Measurements from ENCODE around the gene SESN1. TPM values are rescaled to one million over a fixed set of nuclear protein-coding genes. Genes with fewer than 3 reads are reported as not detected.

The SESN1 gene
- total RNA-seq, 4 donors from 2014 or later: 50.8 to 80.5 (median 78.0) TPM

DNA sequence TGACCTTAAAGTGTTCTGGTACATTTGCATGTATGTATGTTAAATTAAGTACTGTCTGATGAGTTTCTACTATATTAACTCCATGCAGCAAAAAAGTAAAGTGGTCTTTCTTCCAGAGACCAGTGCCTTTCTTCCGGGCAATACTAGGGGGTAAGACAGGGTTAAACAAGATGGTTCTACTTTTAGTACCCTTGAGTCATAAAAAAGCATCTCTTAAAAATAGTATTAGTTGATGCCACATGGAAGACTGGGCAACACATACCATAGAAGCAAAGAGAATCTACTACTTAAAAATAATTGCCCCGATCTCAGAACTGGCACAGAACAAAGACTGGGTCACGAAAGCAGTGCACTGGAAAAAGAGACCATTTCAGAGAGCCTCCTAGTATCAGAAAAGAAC is 66.2 kb downstream of the SESN1 start:
- no peaks in the 10 kb centered on the region for H3K36me3 ChIP-seq
- no peak overlapping the region for H3K27ac ChIP-seq
- H3K27me3 ChIP-seq: no peaks in the 10 kb centered on the region
- TF ChIP-seq EP300 (IDR thresholded peaks at IDR 0.05) (no peak), POLR2A (IDR thresholded peaks at IDR 0.05) (no peak), POLR2AphosphoS5 (IDR thresholded peaks at IDR 0.05) (no peak)
- TF ChIP-seq, protein P1, sequence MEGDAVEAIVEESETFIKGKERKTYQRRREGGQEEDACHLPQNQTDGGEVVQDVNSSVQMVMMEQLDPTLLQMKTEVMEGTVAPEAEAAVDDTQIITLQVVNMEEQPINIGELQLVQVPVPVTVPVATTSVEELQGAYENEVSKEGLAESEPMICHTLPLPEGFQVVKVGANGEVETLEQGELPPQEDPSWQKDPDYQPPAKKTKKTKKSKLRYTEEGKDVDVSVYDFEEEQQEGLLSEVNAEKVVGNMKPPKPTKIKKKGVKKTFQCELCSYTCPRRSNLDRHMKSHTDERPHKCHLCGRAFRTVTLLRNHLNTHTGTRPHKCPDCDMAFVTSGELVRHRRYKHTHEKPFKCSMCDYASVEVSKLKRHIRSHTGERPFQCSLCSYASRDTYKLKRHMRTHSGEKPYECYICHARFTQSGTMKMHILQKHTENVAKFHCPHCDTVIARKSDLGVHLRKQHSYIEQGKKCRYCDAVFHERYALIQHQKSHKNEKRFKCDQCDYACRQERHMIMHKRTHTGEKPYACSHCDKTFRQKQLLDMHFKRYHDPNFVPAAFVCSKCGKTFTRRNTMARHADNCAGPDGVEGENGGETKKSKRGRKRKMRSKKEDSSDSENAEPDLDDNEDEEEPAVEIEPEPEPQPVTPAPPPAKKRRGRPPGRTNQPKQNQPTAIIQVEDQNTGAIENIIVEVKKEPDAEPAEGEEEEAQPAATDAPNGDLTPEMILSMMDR (IDR thresholded peaks at IDR 0.05): no peak
- WGBS, 2 donors (ENCODE audit: low coverage in 1 of 2): 60 to 91% methylated on average over 1 to 3 of the region's 3 CpGs
- H3K4me3 ChIP-seq: no peak overlapping the region
- H3K9me3 ChIP-seq: no peaks in the 10 kb centered on the region
- no peak for ATAC-seq
- peaks cover 0 to 9% (median 1%) of the 10 kb centered on the region in 3 donors for H3K4me1 ChIP-seq

DNA sequence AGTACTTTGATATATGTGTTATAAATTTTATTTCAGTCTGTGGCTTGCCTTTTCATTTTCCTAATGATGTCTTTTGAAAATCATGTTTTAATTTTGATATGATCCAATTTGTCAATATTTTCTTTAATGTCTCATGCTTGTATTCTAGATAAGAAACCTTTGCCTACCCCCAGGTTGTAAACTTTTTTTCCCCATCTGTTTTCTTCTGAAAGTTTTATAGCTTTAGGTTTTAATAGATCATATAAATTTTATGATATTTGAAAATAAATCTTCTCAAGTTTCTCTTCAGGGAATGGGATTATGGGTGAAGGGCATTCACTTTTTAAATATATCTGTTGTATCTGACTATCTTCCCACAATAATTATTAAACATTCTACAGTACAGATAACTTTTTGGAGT is 66.7 kb downstream of the SESN1 start:
- no peak for ATAC-seq

DNA sequence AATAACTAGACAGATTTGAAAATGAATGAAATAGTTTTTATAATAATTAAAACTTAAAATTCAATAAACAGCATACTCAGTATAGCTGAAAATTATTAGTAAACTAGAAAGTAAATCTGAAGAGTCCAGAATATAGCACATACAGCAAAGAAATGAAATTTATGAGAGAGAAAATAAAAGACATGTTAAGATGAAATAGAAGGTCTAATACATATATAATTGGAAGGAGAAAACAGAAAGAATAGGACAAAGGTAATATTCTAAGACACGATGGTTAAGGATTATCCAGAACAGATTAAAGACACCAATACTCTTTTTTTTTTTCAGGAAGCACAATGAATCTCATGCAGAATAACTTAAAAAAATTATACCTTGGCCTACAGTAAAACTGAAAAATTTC is 69.0 kb downstream of the SESN1 start:
- Histone ChIP-seq H3K36me3 (no peaks in the 10 kb centered on the region), H3K4me3 (no peak overlapping the region), H3K27me3 (no peaks in the 10 kb centered on the region), H3K9me3 (no peaks in the 10 kb centered on the region), H3K4me1 (peaks cover 3 to 16% (median 3%) of the 10 kb centered on the region in 3 donors), H3K27ac (no peak overlapping the region)
- no peak for ATAC-seq
- WGBS, 2 donors (ENCODE audit: low coverage in 1 of 2): 80 to 100% methylated on average over 1 of the region's 1 CpG
- no peak for TF ChIP-seq EP300 (IDR thresholded peaks at IDR 0.05)
- no peak for TF ChIP-seq POLR2A (IDR thresholded peaks at IDR 0.05)
- TF ChIP-seq POLR2AphosphoS5 (IDR thresholded peaks at IDR 0.05): no peak
- TF ChIP-seq, protein P1 (IDR thresholded peaks at IDR 0.05): no peak

More for the DNA sequence above, 66.7 kb downstream of the SESN1 start:
- no peak overlapping the region for H3K4me3 ChIP-seq
- H3K4me1 ChIP-seq: peaks cover 3 to 9% (median 3%) of the 10 kb centered on the region in 3 donors
- no peaks in the 10 kb centered on the region for H3K27me3 ChIP-seq
- no peaks in the 10 kb centered on the region for H3K36me3 ChIP-seq
- no peaks in the 10 kb centered on the region for H3K9me3 ChIP-seq
- H3K27ac ChIP-seq: no peak overlapping the region
- TF ChIP-seq EP300 (IDR thresholded peaks at IDR 0.05) (no peak), POLR2A (IDR thresholded peaks at IDR 0.05) (no peak), POLR2AphosphoS5 (IDR thresholded peaks at IDR 0.05) (no peak)
- TF ChIP-seq, protein P1 (IDR thresholded peaks at IDR 0.05): no peak

DNA sequence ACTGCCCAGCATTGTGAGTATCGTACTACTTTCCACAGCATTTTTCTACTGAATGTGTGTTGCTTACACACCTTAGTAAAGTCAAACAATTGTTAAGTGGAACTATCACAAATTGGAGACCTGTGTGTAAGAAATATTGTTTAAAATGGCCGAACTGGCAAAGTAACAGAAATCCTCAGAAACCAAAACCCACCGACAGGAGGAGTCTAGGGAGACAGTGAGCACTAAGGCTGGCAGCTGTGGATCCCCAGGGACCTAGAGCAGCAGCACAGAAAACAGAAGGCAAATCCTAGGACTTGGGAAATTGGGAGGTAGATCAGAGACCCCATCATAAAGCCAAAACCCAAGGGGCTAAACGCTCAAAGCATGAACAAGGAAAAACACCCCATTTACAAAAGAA is 69.9 kb downstream of the SESN1 start:
- Histone ChIP-seq H3K4me3 (no peak overlapping the region), H3K27ac (no peak overlapping the region), H3K9me3 (no peaks in the 10 kb centered on the region), H3K27me3 (no peaks in the 10 kb centered on the region), H3K4me1 (peaks cover 3 to 24% (median 3%) of the 10 kb centered on the region in 3 donors), H3K36me3 (no peaks in the 10 kb centered on the region)
- ATAC-seq: no peak
- WGBS, 2 donors (ENCODE audit: low coverage in 1 of 2): 83% methylated on average over 4 of the region's 4 CpGs
- TF ChIP-seq, protein P1 (IDR thresholded peaks at IDR 0.05): no peak
- TF ChIP-seq POLR2A (IDR thresholded peaks at IDR 0.05): no peak
- TF ChIP-seq POLR2AphosphoS5 (IDR thresholded peaks at IDR 0.05): no peak
- TF ChIP-seq EP300 (IDR thresholded peaks at IDR 0.05): no peak

DNA sequence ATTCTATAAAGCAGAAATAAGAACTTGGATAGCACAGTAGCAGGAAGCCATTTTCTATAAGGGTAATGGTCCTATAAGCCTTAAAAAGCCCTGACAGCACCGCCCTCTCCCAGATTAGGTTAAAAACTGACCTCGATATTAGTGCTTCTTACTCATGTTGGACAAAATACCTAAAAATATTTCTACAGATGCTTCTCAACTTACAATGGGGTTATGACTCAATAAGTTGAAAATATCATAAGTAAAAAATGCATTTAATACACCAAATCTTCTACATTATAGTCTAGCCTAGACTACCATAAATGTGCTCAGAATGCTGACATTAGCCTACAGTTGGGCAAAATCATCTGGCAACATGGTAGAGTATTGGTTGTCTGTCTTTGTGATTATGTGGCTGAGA is 70.3 kb downstream of the SESN1 start:
- TF ChIP-seq POLR2A (IDR thresholded peaks at IDR 0.05) (no peak), POLR2AphosphoS5 (IDR thresholded peaks at IDR 0.05) (no peak), EP300 (IDR thresholded peaks at IDR 0.05) (no peak)
- TF ChIP-seq, protein P1 (IDR thresholded peaks at IDR 0.05): no peak
- 83 to 94% methylated on average over 2 of the region's 2 CpGs for WGBS, 2 donors (ENCODE audit: low coverage in 1 of 2)
- H3K4me1 ChIP-seq: peaks cover 3 to 27% (median 3%) of the 10 kb centered on the region in 3 donors
- ATAC-seq: no peak
- no peaks in the 10 kb centered on the region for H3K36me3 ChIP-seq
- H3K27ac ChIP-seq: no peak overlapping the region
- no peaks in the 10 kb centered on the region for H3K27me3 ChIP-seq
- H3K4me3 ChIP-seq: no peak overlapping the region
- no peaks in the 10 kb centered on the region for H3K9me3 ChIP-seq
